K562 (cell line): ENCODE results near the gene RAB13. TPM values are rescaled to one million over a fixed set of nuclear protein-coding genes. Genes with fewer than 3 reads are reported as not detected.

Experiments
- ATF1 ChIP-seq, 2 experiments: fragments of 450-650 bp in 1 of 2; IDR thresholded peaks; 2 replicates each; pipeline ENCODE4 v1.6.1; 2016; ENCODE audit warnings: missing compliant biosample characterization in 1 of 2, missing genetic modification characterization in 1 of 2
- FOXA1 ChIP-seq: fragments of 450-650 bp; IDR thresholded peaks from 2 replicates; pipeline ENCODE4 v1.6.1; 2016; ENCODE audit warnings: mild to moderate bottlenecking, borderline replicate concordance
- FOXP1 ChIP-seq: sonication (generic); formaldehyde crosslinking; IDR thresholded peaks from 2 replicates; pipeline ENCODE4 v1.8.0; 2022; ENCODE audit warnings: mild to moderate bottlenecking, missing genetic modification reagents
- JUND ChIP-seq, 2 experiments: IDR thresholded peaks; 2 replicates in 1 of 2; 3 replicates in 1 of 2; pipeline ENCODE4 v1.6.1; 2011; ENCODE audit warnings: borderline replicate concordance in 2 of 2, low read depth in 2 of 2, low read length in 2 of 2, improper control_type of control experiment in 1 of 2, missing biosample characterization in 1 of 2, missing genetic modification characterization in 1 of 2, missing genetic modification reagents in 1 of 2
- KDM4B ChIP-seq, 2 experiments: fragments of 450-650 bp in 1 of 2; sonication (generic) in 1 of 2; IDR thresholded peaks; 2 replicates each; pipeline ENCODE4 v1.6.1; 2016 to 2017; ENCODE audit warnings: borderline replicate concordance in 2 of 2, antibody characterized with exemption in 1 of 2, low read depth in 1 of 2, mild to moderate bottlenecking in 1 of 2
- MIER1 ChIP-seq: fragments of 450-650 bp; IDR thresholded peaks from 2 replicates; pipeline ENCODE4 v1.6.1; 2016; ENCODE audit warnings: antibody characterized with exemption, mild to moderate bottlenecking, low read depth
- PHB ChIP-seq: fragments of 250-450 bp; sonication (Bioruptor Pico); IDR thresholded peaks from 2 replicates; pipeline ENCODE4 v1.5.0; 2021
- POU5F1 ChIP-seq: fragments of 150-350 bp; IDR thresholded peaks from 2 replicates; pipeline ENCODE4 v1.6.1; 2014; ENCODE audit warnings: borderline replicate concordance, low read length, low read depth, mild to moderate bottlenecking; ENCODE audit not compliant: partially characterized antibody
- SP1 ChIP-seq: sonication (generic); formaldehyde crosslinking; IDR thresholded peaks from 2 replicates; pipeline ENCODE4 v1.8.1; 2022; ENCODE audit warnings: mild to moderate bottlenecking, missing genetic modification reagents
- SPI1 ChIP-seq: IDR thresholded peaks from 2 replicates; pipeline ENCODE4 v1.6.1; 2011; ENCODE audit warnings: low read depth, low read length, control low read depth, borderline replicate concordance
- ZBTB40 ChIP-seq, 2 experiments: fragments of 450-650 bp in 1 of 2; sonication (generic) in 1 of 2; formaldehyde crosslinking in 1 of 2; IDR thresholded peaks; 2 replicates each; pipeline versions ENCODE4 v1.7.1 to v1.9.0; 2016 to 2022; ENCODE audit warnings: inconsistent platforms in 1 of 2, mild to moderate bottlenecking in 1 of 2, missing genetic modification reagents in 1 of 2
- ZC3H4 ChIP-seq: sonication (generic); formaldehyde crosslinking; IDR thresholded peaks from 2 replicates; pipeline ENCODE4 v1.9.0; 2021; ENCODE audit warnings: missing genetic modification reagents, borderline replicate concordance
- ZFP91 ChIP-seq: sonication (generic); formaldehyde crosslinking; IDR thresholded peaks from 2 replicates; pipeline ENCODE4 v1.8.0; 2022; ENCODE audit warnings: mild to moderate bottlenecking, missing genetic modification reagents
- ZNF431 ChIP-seq: sonication (generic); formaldehyde crosslinking; IDR thresholded peaks from 2 replicates; pipeline ENCODE4 v1.8.0; 2022; ENCODE audit warnings: mild to moderate bottlenecking, missing genetic modification reagents
- polyA plus RNA-seq, 8 experiments: library from polyadenylated mRNA; depleted of rRNA in 4 of 8; stranded (reverse) in 5 of 8; unstranded in 3 of 8; fragments of >200 nt; fragmentation: Nextera tagmentation in 2 of 8; fragmentation: Illumina TruSeq in 1 of 8; extraction: Ambion mirVana in 2 of 8; extraction: Trizol in 1 of 8; gene quantifications; 2 replicates each; pipeline versions ENCODE4 v1.2.1 to v1.2.3, GENCODE V29; 2011 to 2014; ENCODE audit warnings: inconsistent platforms in 1 of 8, missing spikeins in 1 of 8
- total RNA-seq, 7 experiments: library from RNA; depleted of rRNA in 6 of 7; stranded (reverse); fragments of >200 nt in 6 of 7; fragmentation: Illumina TruSeq in 2 of 7; extraction: Trizol in 2 of 7; gene quantifications; 2 replicates each; pipeline versions ENCODE4 v1.2.1 to v1.2.3, GENCODE V29; 2011 to 2021; ENCODE audit warnings: low replicate concordance in 1 of 7

Gene RAB13
- total and polyA plus RNA-seq, 9 of the 15 experiments (the other 6 are each of a cell fraction or from before 2014, with no cell fraction given) = 22.3 to 100 (median 39.8) TPM

GRCh38 chr1:153945795-153946621, 40.1 kb downstream of the RAB13 start (continued):
- TF ChIP-seq ZBTB40 (IDR thresholded peaks at IDR 0.05) = peak; percentile 66
- TF ChIP-seq ZBTB40 (CRISPR knock-in tag; IDR thresholded peaks at IDR 0.05) = no peak
- TF ChIP-seq MIER1 = no peak
- TF ChIP-seq PHB = peak; percentile 79; the same call in 1 of the 2 replicates
- TF ChIP-seq JUND (IDR thresholded peaks at IDR 0.05; ENCODE audit: borderline replicate concordance, low read depth, low read length) = no peak
- TF ChIP-seq JUND (tag; IDR thresholded peaks at IDR 0.05; ENCODE audit: borderline replicate concordance, low read depth, low read length) = no peak
- peak; percentile 76 for TF ChIP-seq SPI1
- peak in 1 of 2 experiments; percentile 57; a peak in 2 of 4 replicates for TF ChIP-seq KDM4B (IDR thresholded peaks at IDR 0.05; ENCODE audit: borderline replicate concordance in 2 of 2, low read depth in 1 of 2)
- TF ChIP-seq ZC3H4 = no peak
- no peak for TF ChIP-seq ZNF431
- TF ChIP-seq POU5F1 = no peak
- TF ChIP-seq FOXP1 (CRISPR knock-in tag) = no peak; the same call in 1 of the 2 replicates
- TF ChIP-seq FOXA1 = no peak
- no peak for TF ChIP-seq ATF1 (CRISPR knock-in tag; IDR thresholded peaks at IDR 0.05)
- peak; percentile 57 for TF ChIP-seq ATF1 (tag; IDR thresholded peaks at IDR 0.05)
- peak; percentile 54; the same call in 1 of the 2 replicates for TF ChIP-seq SP1 (CRISPR knock-in tag)
- TF ChIP-seq ZFP91 (CRISPR knock-in tag) = no peak
